GM04503 (cell line): Measurements from ENCODE around the gene PEAK3.
"Not testable (repeated sequence)": the region's sequence is repeated elsewhere in the genome, so short reads cannot be mapped to it uniquely, and the experiment has no call there.

Source experiments
- DNase-seq: peaks from one replicate; pipeline ENCODE4 v3.0.0-alpha.2; 2012; ENCODE audit warnings: low read depth

PEAK3 gene

GRCh38 chr19:2288818-2289713 lies 7.1 kb upstream of the PEAK3 start:
- DNase-seq, result no peak

- DNase-seq, result no peak
Measured at GRCh38 chr19:2288338-2288817, 6.4 kb upstream of the PEAK3 start.

- DNase-seq, result no peak
Measured at GRCh38 chr19:2287585-2288337, 5.8 kb upstream of the PEAK3 start.

- no peak for DNase-seq
Measured at GRCh38 chr19:2286402-2287140, 4.6 kb upstream of the PEAK3 start.

GRCh38 chr19:2283835-2284507 lies 2.0 kb upstream of the PEAK3 start:
- no peak for DNase-seq

- no peak for DNase-seq
Measured at GRCh38 chr19:2282862-2283237, 875 bp upstream of the PEAK3 start.

- DNase-seq, result not testable (repeated sequence)
Measured at GRCh38 chr19:2281265-2282061, 512 bp downstream of the PEAK3 start.

- no peak for DNase-seq
Measured at GRCh38 chr19:2280633-2281264, 1.2 kb downstream of the PEAK3 start.

GRCh38 chr19:2278459-2279158 lies 3.4 kb downstream of the PEAK3 start:
- no peak for DNase-seq

GRCh38 chr19:2277138-2277537 lies 4.8 kb downstream of the PEAK3 start:
- no peak for DNase-seq

- DNase-seq, result no peak
Measured at GRCh38 chr19:2276429-2276986, 5.5 kb downstream of the PEAK3 start.

GRCh38 chr19:2275588-2276428 lies 6.2 kb downstream of the PEAK3 start:
- no peak for DNase-seq

- DNase-seq, result peak; percentile 23
Measured at GRCh38 chr19:2274931-2275535, 6.9 kb downstream of the PEAK3 start.

GRCh38 chr19:2274185-2274711 lies 7.7 kb downstream of the PEAK3 start:
- DNase-seq, result no peak

- no peak for DNase-seq
Measured at GRCh38 chr19:2273356-2274184, 8.4 kb downstream of the PEAK3 start.

GRCh38 chr19:2271234-2272103 lies 10.5 kb downstream of the PEAK3 start:
- peak; percentile 48 for DNase-seq
